A673 (cell line): ENCODE data around the gene DLGAP1. TPM values are rescaled to one million over a fixed set of nuclear protein-coding genes. Genes with fewer than 3 reads are reported as not detected.

ENCODE experiments used
- BruUV-seq: library from RNA; stranded (reverse); fragments of 400-500 nt; replicated peaks from 2 replicates; lab custom pipeline; 2021; lab: Mats Ljungman, UMichigan
- CTCF ChIA-PET: fragments of 300-600 bp; sonication (Branson Sonifier 250); formaldehyde crosslinking; loops from one replicate; lab custom pipeline; 2022; ENCODE audit warnings: antibody characterized with exemption; lab: Charles Lee
- POLR2A ChIA-PET: fragments of 300-600 bp; sonication (Branson Sonifier 250); formaldehyde crosslinking; loops from one replicate; lab custom pipeline; 2022; ENCODE audit warnings: antibody characterized with exemption; ENCODE audit not compliant: low non-redundant PET; lab: Charles Lee
- DNase-seq: peaks from one replicate; pipeline ENCODE4 v3.0.0-alpha.2; 2015; ENCODE audit warnings: low spot score
- H3K27ac ChIP-seq: fragments of 200-600 bp; sonication (generic); 2 replicates; pipeline ENCODE4 v1.5.1; 2016; ENCODE audit warnings: mixed run types, low read depth, mild to moderate bottlenecking, mixed read lengths, antibody characterized with exemption, low read length; ENCODE audit not compliant: poor library complexity, severe bottlenecking
- H3K27me3 ChIP-seq: fragments of 200-600 bp; sonication (generic); replicated peaks from 2 replicates; pipeline ENCODE4 v1.6.1; 2017; ENCODE audit warnings: mixed run types, low read depth, mild to moderate bottlenecking, mixed read lengths, antibody characterized with exemption, low read length; ENCODE audit not compliant: insufficient read depth, poor library complexity
- H3K36me3 ChIP-seq: fragments of 200-600 bp; sonication (generic); 2 replicates; pipeline ENCODE4 v1.6.1; 2016; ENCODE audit warnings: mixed run types, mild to moderate bottlenecking, mixed read lengths, antibody characterized with exemption, low read length; ENCODE audit not compliant: insufficient read depth, poor library complexity, severe bottlenecking
- H3K4me1 ChIP-seq: fragments of 200-600 bp; sonication (generic); 2 replicates; pipeline ENCODE4 v1.6.1; 2017; ENCODE audit warnings: mixed run types, mild to moderate bottlenecking, mixed read lengths, antibody characterized with exemption, low read length; ENCODE audit not compliant: insufficient read depth, poor library complexity, severe bottlenecking
- H3K4me3 ChIP-seq: fragments of 200-600 bp; sonication (generic); 2 replicates; pipeline ENCODE4 v1.5.1; 2016; ENCODE audit warnings: low read depth, mixed run types, mild to moderate bottlenecking, mixed read lengths, low read length; ENCODE audit not compliant: poor library complexity, severe bottlenecking
- H3K9me3 ChIP-seq: fragments of 200-600 bp; sonication (generic); 2 replicates; pipeline ENCODE4 v1.6.1; 2016; ENCODE audit warnings: mixed run types, low read depth, mild to moderate bottlenecking, mixed read lengths, antibody characterized with exemption, low read length; ENCODE audit not compliant: poor library complexity, severe bottlenecking
- CTCF ChIP-seq: fragments of 300-800, 200-600 bp; sonication (generic); conservative IDR thresholded peaks from 2 replicates; pipeline ENCODE4 v1.5.1; 2017; ENCODE audit warnings: low read depth, mild to moderate bottlenecking, antibody characterized with exemption, low read length, moderate library complexity, mixed read lengths
- EZH2 ChIP-seq: fragments of 200-600 bp; sonication (generic); IDR thresholded peaks from 2 replicates; pipeline ENCODE4 v1.6.1; 2017; ENCODE audit warnings: borderline replicate concordance, low read depth, mild to moderate bottlenecking, mixed read lengths, antibody characterized with exemption, low read length; ENCODE audit not compliant: poor library complexity, severe bottlenecking
- intact Hi-C: fragments of 100-400 bp; cut with micrococcal nuclease; formaldehyde crosslinking; loops from one replicate; pipeline ENCODE4 v1.10.0; 2022; ENCODE audit not compliant: unreplicated experiment
- total RNA-seq: library from RNA; stranded (reverse); gene quantifications from 2 replicates; pipeline ENCODE4 v1.2.3, GENCODE V29; 2021

Gene DLGAP1
- total RNA-seq, 1 experiment from 2014 or later = 135 TPM

DNA sequence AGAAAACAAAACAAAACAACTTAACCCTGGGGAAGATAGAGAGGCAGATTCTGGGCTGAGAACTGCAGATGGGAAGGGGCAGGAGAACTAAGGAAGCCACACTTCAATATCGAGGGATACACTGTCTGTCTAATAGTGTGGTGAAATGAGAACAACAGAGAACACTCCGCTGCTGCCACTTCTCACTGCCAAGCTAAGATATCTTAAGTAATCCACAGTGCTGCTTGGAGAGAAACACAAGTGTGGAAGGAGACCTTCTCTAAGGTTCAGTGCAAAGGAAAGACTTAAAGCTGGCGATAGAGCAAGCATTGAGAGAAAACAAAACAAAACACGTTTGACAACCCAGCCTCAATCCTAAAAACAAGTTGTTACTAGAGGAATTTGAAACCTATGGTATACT is 37.4 kb downstream of the DLGAP1 start:
- H3K27me3 ChIP-seq = no peaks in the 10 kb centered on the region
- TF ChIP-seq EZH2 (no peak), CTCF (no peak)
- H3K36me3 ChIP-seq = no peaks in the 10 kb centered on the region
- no peak overlapping the region for H3K27ac ChIP-seq
- H3K9me3 ChIP-seq = peaks cover 10% of the 10 kb centered on the region
- BruUV-seq = no TSS peak
- no peaks in the 10 kb centered on the region for H3K4me1 ChIP-seq
- intact Hi-C loops = no loop called here
- POLR2A ChIA-PET = no interaction called here
- DNase-seq = no peak
- no peak overlapping the region for H3K4me3 ChIP-seq
- CTCF ChIA-PET = no interaction called here

DNA sequence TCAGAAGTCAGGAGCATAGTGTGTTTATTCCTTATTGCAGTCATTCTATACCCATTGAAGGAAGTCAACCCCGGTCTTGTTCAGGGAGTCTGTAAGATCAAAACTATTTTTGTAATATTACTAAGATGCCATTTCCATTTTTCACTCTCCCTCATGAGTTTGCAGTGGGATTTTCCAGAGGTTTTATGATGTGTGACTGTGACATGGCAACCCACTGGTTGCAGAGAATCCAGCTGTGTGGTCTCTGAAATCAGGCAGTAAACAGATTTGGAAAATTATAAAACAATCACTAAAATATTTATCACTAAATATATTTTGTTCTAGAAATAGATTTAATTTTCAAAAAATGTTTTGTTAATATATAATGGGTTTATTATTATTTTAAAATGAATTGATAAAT is 38.1 kb downstream of the DLGAP1 start:
- H3K27ac ChIP-seq = no peak overlapping the region
- H3K4me3 ChIP-seq = no peak overlapping the region
- no peaks in the 10 kb centered on the region for H3K36me3 ChIP-seq
- no TSS peak for BruUV-seq
- ChIA-PET CTCF (no interaction called here), POLR2A (no interaction called here)
- no peak for TF ChIP-seq CTCF
- TF ChIP-seq EZH2 = no peak
- H3K4me1 ChIP-seq = no peaks in the 10 kb centered on the region
- peaks cover 10% of the 10 kb centered on the region for H3K9me3 ChIP-seq
- no peaks in the 10 kb centered on the region for H3K27me3 ChIP-seq
- intact Hi-C loops = no loop called here
- DNase-seq = no peak

- no TSS peak for BruUV-seq
- CTCF ChIA-PET = no interaction called here
Measured at GRCh38 chr18:4412286-4412685, 42.8 kb downstream of the DLGAP1 start.

More at GRCh38 chr18:4412286-4412685, 42.8 kb downstream of the DLGAP1 start:
- POLR2A ChIA-PET = no interaction called here
- Histone ChIP-seq H3K9me3 (no peaks in the 10 kb centered on the region), H3K4me1 (no peaks in the 10 kb centered on the region), H3K36me3 (peaks cover 5% of the 10 kb centered on the region), H3K27me3 (no peaks in the 10 kb centered on the region), H3K4me3 (no peak overlapping the region), H3K27ac (no peak overlapping the region)
- DNase-seq = no peak
- no peak for TF ChIP-seq CTCF
- no peak for TF ChIP-seq EZH2
- intact Hi-C loops = no loop called here
